Esophagus squamous epithelium (tissue), 4 donors: Measurements from ENCODE around the gene CTNS.

Experiments used
- POLR2A ChIP-seq, 4 donors: fragments of 450-650 bp; IDR thresholded peaks; one replicate each; pipeline ENCODE4 v1.6.1; 2017; ENCODE audit warnings: antibody characterized with exemption in 4 of 4, mild to moderate bottlenecking in 4 of 4, moderate library complexity in 3 of 4
- TF ChIP-seq, protein P1 (sequence below), 6 experiments: fragments of 450-650 bp in 4 of 6; fragments of 200-600 bp in 2 of 6; sonication (generic) in 2 of 6; IDR thresholded peaks; one replicate each; pipeline ENCODE4 v1.5.1; 2016 to 2019; ENCODE audit warnings: antibody characterized with exemption in 6 of 6, mild to moderate bottlenecking in 4 of 6, moderate library complexity in 4 of 6

GRCh38 chr17:3679531-3680126 is 43.1 kb downstream of the CTNS start:
- TF ChIP-seq, protein P1, sequence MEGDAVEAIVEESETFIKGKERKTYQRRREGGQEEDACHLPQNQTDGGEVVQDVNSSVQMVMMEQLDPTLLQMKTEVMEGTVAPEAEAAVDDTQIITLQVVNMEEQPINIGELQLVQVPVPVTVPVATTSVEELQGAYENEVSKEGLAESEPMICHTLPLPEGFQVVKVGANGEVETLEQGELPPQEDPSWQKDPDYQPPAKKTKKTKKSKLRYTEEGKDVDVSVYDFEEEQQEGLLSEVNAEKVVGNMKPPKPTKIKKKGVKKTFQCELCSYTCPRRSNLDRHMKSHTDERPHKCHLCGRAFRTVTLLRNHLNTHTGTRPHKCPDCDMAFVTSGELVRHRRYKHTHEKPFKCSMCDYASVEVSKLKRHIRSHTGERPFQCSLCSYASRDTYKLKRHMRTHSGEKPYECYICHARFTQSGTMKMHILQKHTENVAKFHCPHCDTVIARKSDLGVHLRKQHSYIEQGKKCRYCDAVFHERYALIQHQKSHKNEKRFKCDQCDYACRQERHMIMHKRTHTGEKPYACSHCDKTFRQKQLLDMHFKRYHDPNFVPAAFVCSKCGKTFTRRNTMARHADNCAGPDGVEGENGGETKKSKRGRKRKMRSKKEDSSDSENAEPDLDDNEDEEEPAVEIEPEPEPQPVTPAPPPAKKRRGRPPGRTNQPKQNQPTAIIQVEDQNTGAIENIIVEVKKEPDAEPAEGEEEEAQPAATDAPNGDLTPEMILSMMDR (IDR thresholded peaks at IDR 0.05) = no peak
- TF ChIP-seq POLR2A (IDR thresholded peaks at IDR 0.05) = no peak
